ENCODE data around the gene COMMD1. TPM values are rescaled to one million over a fixed set of nuclear protein-coding genes. Genes with fewer than 3 reads are reported as not detected.
"Not testable (repeated sequence)": the region's sequence is repeated elsewhere in the genome, so short reads cannot be mapped to it uniquely, and the experiment has no call there.

Gene COMMD1
- total and polyA plus RNA-seq, 2 donors (not counting 3 experiments of a cell fraction or from before 2014, with no cell fraction given), result 39.5 to 57.1 TPM

DNA sequence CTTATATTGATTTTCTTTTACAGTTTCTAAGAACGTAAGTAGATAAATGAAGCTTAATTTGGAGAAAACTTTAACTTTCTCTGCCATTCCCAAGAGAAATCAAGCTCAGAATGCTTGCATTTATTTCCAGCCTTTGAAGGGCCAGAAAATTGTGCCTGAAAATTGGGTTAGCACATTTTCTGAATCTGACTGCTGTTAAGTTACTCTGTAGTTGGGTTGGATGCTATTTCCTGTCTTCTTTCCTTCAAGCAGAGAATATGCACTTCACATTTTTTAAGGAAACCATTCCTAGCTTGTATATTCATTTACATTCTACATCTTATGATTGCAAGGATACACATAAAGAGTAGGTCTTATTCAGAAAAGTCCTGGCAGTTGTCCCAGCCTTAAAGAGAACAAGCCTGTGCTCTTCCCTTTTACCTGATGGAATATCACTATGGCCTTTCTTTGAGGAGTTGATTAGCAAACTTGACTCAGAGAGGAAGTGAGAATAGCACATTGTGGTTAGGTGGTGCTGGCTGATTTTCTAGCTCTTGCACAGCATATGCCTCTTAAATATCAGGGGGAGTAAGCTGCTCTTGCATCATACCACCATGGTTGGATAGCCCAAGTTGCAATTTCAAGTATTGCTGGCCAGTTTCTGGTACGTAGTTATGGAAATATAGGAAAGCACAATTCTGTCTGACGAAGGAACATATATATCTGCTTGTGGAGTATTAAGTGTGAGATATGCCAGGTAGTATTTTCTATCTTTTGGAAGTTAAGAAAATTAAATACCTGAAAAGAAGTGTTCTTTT, 133.7 kb downstream of the COMMD1 start:
- H4K20me1 ChIP-seq (replicated peaks; ENCODE audit: control insufficient read depth, extremely low read depth, insufficient read depth, low read length), result no peaks in the 10 kb centered on the region
- no peaks in the 10 kb centered on the region for H3K4me1 ChIP-seq (ENCODE audit: control insufficient read depth, extremely low read depth, insufficient read depth, low read length)
- intact Hi-C loops (cut with micrococcal nuclease), result no loop called here
- FAIRE-seq (no peak), DNase-seq (ENCODE audit: low read depth, low spot score) (no peak)
- ChIA-PET CTCF (interaction anchor here (1.4 to 2.6 kb wide), 2 partner anchors 13 to 20 kb away, joined by 4 to 12 read pairs; no protein-coding TSS in a partner anchor), POLR2A (no interaction called here)
- no peak overlapping the region for H3K27ac ChIP-seq (ENCODE audit: insufficient read depth, low read depth, low read length)
- no peaks in the 10 kb centered on the region for H3K9me3 ChIP-seq (replicated peaks; ENCODE audit: control insufficient read depth, insufficient read depth, low read length)
- dilution Hi-C loops (cut with MboI; ENCODE audit: extremely low pct_ligation_motif_present, low sequenced_read_pairs), result no loop called here
- H3K36me3 ChIP-seq (ENCODE audit: control insufficient read depth in 2 of 2, extremely low read depth in 1 of 2, insufficient read depth in 2 of 2, low read length in 2 of 2), result no peaks in the 10 kb centered on the region
- no peaks in the 10 kb centered on the region for H3K79me2 ChIP-seq (ENCODE audit: control insufficient read depth, insufficient read depth, low read length)
- H3K9me1 ChIP-seq (replicated peaks; ENCODE audit: control insufficient read depth, extremely low read depth, insufficient read depth, low read length), result no peaks in the 10 kb centered on the region
- H3K4me2 ChIP-seq (ENCODE audit: insufficient read depth, low read length), result no peak overlapping the region
- no TSS peak for BruUV-seq (replicated peaks)
- H3K4me3 ChIP-seq (replicated peaks in 1 of 3; ENCODE audit: insufficient read depth in 1 of 3, low read depth in 1 of 3, low read length in 3 of 3), result no peak overlapping the region
- no peaks in the 10 kb centered on the region for H3K27me3 ChIP-seq (ENCODE audit: control insufficient read depth in 2 of 2, insufficient read depth in 2 of 2, low read length in 2 of 2)
- no peak overlapping the region for H2AFZ ChIP-seq (ENCODE audit: low read depth, low read length)
- TF ChIP-seq GATA2 (IDR thresholded peaks at IDR 0.05; ENCODE audit: insufficient read depth, insufficient read length, low read depth, low read length) (no peak), POLR2AphosphoS5 (IDR thresholded peaks at IDR 0.05; ENCODE audit: insufficient read depth, low read depth, low read length) (no peak)
- H3K9ac ChIP-seq (replicated peaks; ENCODE audit: extremely low read depth, insufficient read depth, low read length), result no peak overlapping the region

DNA sequence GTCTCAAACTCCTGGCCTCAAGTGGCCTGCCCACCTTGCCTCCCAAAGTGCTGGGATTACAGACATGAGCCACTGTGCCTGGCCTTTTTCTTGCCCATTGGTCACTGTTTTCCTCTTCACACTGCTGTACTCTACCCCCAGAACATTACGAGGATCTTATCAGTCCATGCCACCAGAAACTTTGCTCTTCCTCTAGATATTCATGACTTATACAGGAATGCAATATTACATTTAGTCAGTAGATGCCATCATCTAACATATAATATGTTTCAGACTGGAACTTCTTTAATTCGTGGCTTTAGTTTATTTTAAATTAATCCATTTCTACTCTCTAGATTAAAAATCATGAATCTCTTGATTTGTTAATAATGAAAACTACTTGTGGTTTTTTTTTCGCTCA, 135.5 kb downstream of the COMMD1 start:
- Histone ChIP-seq H3K27me3 (ENCODE audit: control insufficient read depth in 2 of 2, insufficient read depth in 2 of 2, low read length in 2 of 2) (no peaks in the 10 kb centered on the region), H3K9me1 (replicated peaks; ENCODE audit: control insufficient read depth, extremely low read depth, insufficient read depth, low read length) (no peaks in the 10 kb centered on the region), H3K4me3 (replicated peaks in 1 of 3; ENCODE audit: insufficient read depth in 1 of 3, low read depth in 1 of 3, low read length in 3 of 3) (no peak overlapping the region), H3K4me2 (ENCODE audit: insufficient read depth, low read length) (no peak overlapping the region), H3K36me3 (ENCODE audit: control insufficient read depth in 2 of 2, extremely low read depth in 1 of 2, insufficient read depth in 2 of 2, low read length in 2 of 2) (no peaks in the 10 kb centered on the region), H4K20me1 (replicated peaks; ENCODE audit: control insufficient read depth, extremely low read depth, insufficient read depth, low read length) (no peaks in the 10 kb centered on the region), H3K9me3 (replicated peaks; ENCODE audit: control insufficient read depth, insufficient read depth, low read length) (no peaks in the 10 kb centered on the region), H3K9ac (replicated peaks; ENCODE audit: extremely low read depth, insufficient read depth, low read length) (no peak overlapping the region), H2AFZ (ENCODE audit: low read depth, low read length) (no peak overlapping the region), H3K4me1 (ENCODE audit: control insufficient read depth, extremely low read depth, insufficient read depth, low read length) (no peaks in the 10 kb centered on the region), H3K27ac (ENCODE audit: insufficient read depth, low read depth, low read length) (no peak overlapping the region), H3K79me2 (ENCODE audit: control insufficient read depth, insufficient read depth, low read length) (no peaks in the 10 kb centered on the region)
- no peak for DNase-seq (ENCODE audit: low read depth, low spot score)
- intact Hi-C loops (cut with micrococcal nuclease), result no loop called here
- dilution Hi-C loops (cut with MboI; ENCODE audit: extremely low pct_ligation_motif_present, low sequenced_read_pairs), result no loop called here
- FAIRE-seq, result no peak
- TF ChIP-seq POLR2AphosphoS5 (IDR thresholded peaks at IDR 0.05; ENCODE audit: insufficient read depth, low read depth, low read length) (no peak), POLR2A (IDR thresholded peaks at IDR 0.05; ENCODE audit: low read depth, low read length) (no peak)
- TF ChIP-seq, protein P1, sequence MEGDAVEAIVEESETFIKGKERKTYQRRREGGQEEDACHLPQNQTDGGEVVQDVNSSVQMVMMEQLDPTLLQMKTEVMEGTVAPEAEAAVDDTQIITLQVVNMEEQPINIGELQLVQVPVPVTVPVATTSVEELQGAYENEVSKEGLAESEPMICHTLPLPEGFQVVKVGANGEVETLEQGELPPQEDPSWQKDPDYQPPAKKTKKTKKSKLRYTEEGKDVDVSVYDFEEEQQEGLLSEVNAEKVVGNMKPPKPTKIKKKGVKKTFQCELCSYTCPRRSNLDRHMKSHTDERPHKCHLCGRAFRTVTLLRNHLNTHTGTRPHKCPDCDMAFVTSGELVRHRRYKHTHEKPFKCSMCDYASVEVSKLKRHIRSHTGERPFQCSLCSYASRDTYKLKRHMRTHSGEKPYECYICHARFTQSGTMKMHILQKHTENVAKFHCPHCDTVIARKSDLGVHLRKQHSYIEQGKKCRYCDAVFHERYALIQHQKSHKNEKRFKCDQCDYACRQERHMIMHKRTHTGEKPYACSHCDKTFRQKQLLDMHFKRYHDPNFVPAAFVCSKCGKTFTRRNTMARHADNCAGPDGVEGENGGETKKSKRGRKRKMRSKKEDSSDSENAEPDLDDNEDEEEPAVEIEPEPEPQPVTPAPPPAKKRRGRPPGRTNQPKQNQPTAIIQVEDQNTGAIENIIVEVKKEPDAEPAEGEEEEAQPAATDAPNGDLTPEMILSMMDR (IDR thresholded peaks at IDR 0.05; ENCODE audit: extremely low read depth in 1 of 2, insufficient read depth in 1 of 2, low read depth in 1 of 2, low read length in 2 of 2), result no peak
- ChIA-PET POLR2A (no interaction called here), CTCF (interaction anchor here (1.7 to 2.3 kb wide), 2 partner anchors 8 to 12 kb away, joined by 3 to 6 read pairs; no protein-coding TSS in a partner anchor)
- no TSS peak for BruUV-seq (replicated peaks)

DNA sequence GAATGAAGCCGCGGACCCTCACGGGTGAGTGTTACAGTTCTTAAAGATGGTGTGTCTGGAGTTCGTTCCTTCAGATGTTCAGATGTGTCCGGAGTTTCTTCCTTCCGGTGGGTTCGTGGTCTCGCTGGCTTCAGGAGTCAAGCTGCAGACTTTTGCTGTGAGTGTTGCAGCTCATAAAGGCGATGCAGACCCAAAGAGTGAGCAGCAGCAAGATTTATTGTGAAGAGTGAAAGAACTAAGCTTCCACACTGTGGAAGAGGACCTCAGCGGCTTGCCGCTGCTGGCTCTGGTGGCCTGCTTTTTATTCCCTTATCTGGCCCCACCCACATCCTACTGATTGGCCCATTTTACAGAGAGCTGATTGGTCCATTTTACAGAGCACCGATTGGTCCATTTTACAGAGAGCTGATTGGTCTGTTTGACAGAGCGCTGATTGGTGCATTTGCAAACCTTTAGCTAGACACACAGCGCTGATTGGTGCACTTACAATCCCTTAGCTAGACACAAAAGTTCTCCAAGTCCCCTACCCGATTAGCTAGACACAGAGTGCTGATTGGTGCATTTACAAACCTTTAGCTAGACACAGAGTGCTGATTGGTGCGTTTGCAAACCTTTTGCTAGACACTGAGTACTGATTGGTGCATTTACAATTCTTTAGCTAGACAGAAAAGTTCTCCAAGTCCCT, 136.4 kb downstream of the COMMD1 start:
- CTCF ChIA-PET, result interaction anchor here (1.7 to 2.3 kb wide), 2 partner anchors 9 to 11 kb away, joined by 3 to 6 read pairs; no protein-coding TSS in a partner anchor
- dilution Hi-C loops (cut with MboI; ENCODE audit: extremely low pct_ligation_motif_present, low sequenced_read_pairs); H3K79me2 ChIP-seq (ENCODE audit: control insufficient read depth, insufficient read depth, low read length); POLR2A ChIA-PET; H3K27ac ChIP-seq (ENCODE audit: insufficient read depth, low read depth, low read length); FAIRE-seq; H3K27me3 ChIP-seq (ENCODE audit: control insufficient read depth in 2 of 2, insufficient read depth in 2 of 2, low read length in 2 of 2); H3K4me2 ChIP-seq (ENCODE audit: insufficient read depth, low read length); DNase-seq (ENCODE audit: low read depth, low spot score); H3K9ac ChIP-seq (replicated peaks; ENCODE audit: extremely low read depth, insufficient read depth, low read length); H3K9me3 ChIP-seq (replicated peaks; ENCODE audit: control insufficient read depth, insufficient read depth, low read length); H4K20me1 ChIP-seq (replicated peaks; ENCODE audit: control insufficient read depth, extremely low read depth, insufficient read depth, low read length); H2AFZ ChIP-seq (ENCODE audit: low read depth, low read length); H3K36me3 ChIP-seq (ENCODE audit: control insufficient read depth in 2 of 2, extremely low read depth in 1 of 2, insufficient read depth in 2 of 2, low read length in 2 of 2); H3K4me3 ChIP-seq (replicated peaks in 1 of 3; ENCODE audit: insufficient read depth in 1 of 3, low read depth in 1 of 3, low read length in 3 of 3); H3K9me1 ChIP-seq (replicated peaks; ENCODE audit: control insufficient read depth, extremely low read depth, insufficient read depth, low read length); H3K4me1 ChIP-seq (ENCODE audit: control insufficient read depth, extremely low read depth, insufficient read depth, low read length); intact Hi-C loops (cut with micrococcal nuclease); BruUV-seq (replicated peaks): not testable (repeated sequence)
